ENCODE measurements around the gene HSD17B12. TPM values are rescaled to one million over a fixed set of nuclear protein-coding genes. Genes with fewer than 3 reads are reported as not detected.
A peak's percentile ranks its signal among the peaks of the same experiment; 100 is the strongest.

The HSD17B12 gene
- total and polyA plus RNA-seq, 4 donors = 87.9 to 172 (median 89.8) TPM

DNA sequence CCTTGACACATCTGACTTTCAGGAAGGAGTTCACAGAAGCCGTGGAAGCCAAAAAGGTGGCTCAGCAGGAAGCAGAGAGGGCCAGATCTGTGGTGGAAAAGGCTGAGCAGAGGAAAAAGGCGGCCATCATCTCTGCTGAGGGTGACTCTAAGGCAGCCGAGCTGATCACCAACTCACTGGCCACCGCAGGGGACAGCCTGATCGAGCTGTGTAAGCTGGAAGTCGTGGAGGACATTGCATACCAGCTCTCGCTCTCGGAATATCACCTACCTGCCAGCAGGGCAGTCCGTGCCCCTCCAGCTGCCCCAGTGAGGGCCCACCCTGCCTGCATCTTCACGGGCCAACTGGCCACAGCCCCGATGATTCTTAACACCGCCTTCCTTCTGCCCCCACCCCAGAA is 53.7 kb downstream of the HSD17B12 start:
- Histone ChIP-seq H3K27ac (ENCODE audit: low read depth, low read length) (no peak overlapping the region), H3K36me3 (ENCODE audit: control insufficient read depth, insufficient read depth, low read length) (peaks cover 3% of the 10 kb centered on the region), H3K4me1 (ENCODE audit: control insufficient read depth, insufficient read depth, low read length) (peaks cover 3% of the 10 kb centered on the region), H3K4me3 (ENCODE audit: low read depth, low read length) (no peak overlapping the region), H3K27me3 (ENCODE audit: control insufficient read depth, insufficient read depth, low read length) (no peaks in the 10 kb centered on the region), H3K9me3 (ENCODE audit: control insufficient read depth, insufficient read depth, low read length) (no peaks in the 10 kb centered on the region)
- DNase-seq (ENCODE audit: low read depth in 4 of 6, low spot score in 6 of 6) = no peak
- 98% methylated on average over 9 of the region's 12 CpGs for WGBS (ENCODE audit: insufficient coverage)

DNA sequence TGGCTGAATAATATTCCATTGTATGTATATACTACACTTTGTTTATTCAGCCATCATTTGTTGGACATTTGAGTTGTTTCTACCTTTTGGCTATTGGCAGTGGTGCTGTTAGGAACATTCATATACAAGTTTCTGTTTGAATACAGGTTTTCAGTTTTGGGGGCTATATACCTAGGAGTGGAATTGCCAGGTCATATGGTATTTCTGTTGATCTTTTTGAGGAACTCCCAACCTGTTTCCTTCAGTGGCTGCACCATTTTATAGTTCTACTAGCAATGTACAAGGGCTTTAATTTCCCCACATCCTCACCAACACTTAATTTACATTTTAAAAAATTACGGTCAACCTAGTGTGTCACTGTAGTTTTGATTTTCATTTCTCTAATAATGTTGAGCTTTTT is 54.6 kb downstream of the HSD17B12 start:
- Histone ChIP-seq H3K4me1 (ENCODE audit: control insufficient read depth, insufficient read depth, low read length) (peaks cover 3% of the 10 kb centered on the region), H3K36me3 (ENCODE audit: control insufficient read depth, insufficient read depth, low read length) (peaks cover 3% of the 10 kb centered on the region), H3K27ac (ENCODE audit: low read depth, low read length) (no peak overlapping the region), H3K27me3 (ENCODE audit: control insufficient read depth, insufficient read depth, low read length) (no peaks in the 10 kb centered on the region), H3K9me3 (ENCODE audit: control insufficient read depth, insufficient read depth, low read length) (no peaks in the 10 kb centered on the region), H3K4me3 (ENCODE audit: low read depth, low read length) (no peak overlapping the region)
- WGBS (ENCODE audit: insufficient coverage) = no CpG with 5 or more reads among the region's 1 CpG
- no peak for DNase-seq (ENCODE audit: low read depth in 4 of 6, low spot score in 6 of 6)

- peaks cover 3% of the 10 kb centered on the region for H3K4me1 ChIP-seq (ENCODE audit: control insufficient read depth, insufficient read depth, low read length)
- no peak overlapping the region for H3K4me3 ChIP-seq (ENCODE audit: low read depth, low read length)
- no peaks in the 10 kb centered on the region for H3K9me3 ChIP-seq (ENCODE audit: control insufficient read depth, insufficient read depth, low read length)
- peak in 3 of 6 donors; percentile 14 to 70 (median 46) for DNase-seq (ENCODE audit: low read depth in 4 of 6, low spot score in 6 of 6)
- peak overlapping the region; percentile 57 for H3K27ac ChIP-seq (ENCODE audit: low read depth, low read length)
- peaks cover 3% of the 10 kb centered on the region for H3K36me3 ChIP-seq (ENCODE audit: control insufficient read depth, insufficient read depth, low read length)
- no peaks in the 10 kb centered on the region for H3K27me3 ChIP-seq (ENCODE audit: control insufficient read depth, insufficient read depth, low read length)
- WGBS (ENCODE audit: insufficient coverage) = 48% methylated on average over 4 of the region's 4 CpGs
Measured at GRCh38 chr11:43735961-43736360, 55.4 kb downstream of the HSD17B12 start.

DNA sequence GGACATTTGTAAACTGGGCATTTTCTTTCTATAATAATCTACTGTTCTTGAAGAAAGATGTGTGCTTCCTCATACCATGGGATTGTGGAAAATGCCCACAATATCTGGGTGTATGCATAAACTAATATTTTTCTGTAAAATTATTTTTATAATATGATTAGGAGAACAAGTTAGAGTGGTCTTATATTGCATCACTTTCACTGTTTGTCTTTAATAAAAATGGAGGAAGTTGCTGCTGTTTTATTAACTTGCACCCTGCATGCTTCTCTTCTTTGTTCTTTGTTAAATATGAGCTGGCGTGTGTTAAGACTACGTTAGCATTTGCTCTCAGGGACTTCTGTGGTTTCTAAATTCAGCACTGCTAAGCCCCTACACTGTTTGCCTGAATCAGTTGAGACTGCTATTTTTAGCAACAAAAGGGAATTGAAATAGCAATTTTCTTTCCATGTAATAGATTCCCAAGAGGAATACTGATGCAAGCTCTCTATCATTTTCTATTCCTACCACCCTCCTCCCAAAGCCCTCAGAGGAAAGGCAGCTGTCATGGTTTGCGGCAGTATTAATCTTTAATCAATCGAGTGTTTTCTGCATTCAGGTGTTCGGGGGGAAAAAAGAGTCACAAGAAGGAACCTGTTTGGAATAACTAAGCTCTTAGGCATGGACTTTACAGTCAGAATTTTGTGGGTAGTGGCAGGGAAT is 56.1 kb downstream of the HSD17B12 start:
- Histone ChIP-seq H3K27ac (ENCODE audit: low read depth, low read length) (peak overlapping the region; percentile 57), H3K36me3 (ENCODE audit: control insufficient read depth, insufficient read depth, low read length) (peaks cover 3% of the 10 kb centered on the region), H3K4me1 (ENCODE audit: control insufficient read depth, insufficient read depth, low read length) (peaks cover 3% of the 10 kb centered on the region), H3K4me3 (ENCODE audit: low read depth, low read length) (no peak overlapping the region), H3K9me3 (ENCODE audit: control insufficient read depth, insufficient read depth, low read length) (no peaks in the 10 kb centered on the region), H3K27me3 (ENCODE audit: control insufficient read depth, insufficient read depth, low read length) (no peaks in the 10 kb centered on the region)
- WGBS (ENCODE audit: insufficient coverage) = 3% methylated on average over 3 of the region's 5 CpGs
- DNase-seq (ENCODE audit: low read depth in 4 of 6, low spot score in 6 of 6) = peak in 5 of 6 donors; percentile 7 to 86 (median 29)

- no peak overlapping the region for H3K4me3 ChIP-seq (ENCODE audit: low read depth, low read length)
- peaks cover 3% of the 10 kb centered on the region for H3K36me3 ChIP-seq (ENCODE audit: control insufficient read depth, insufficient read depth, low read length)
- H3K27me3 ChIP-seq (ENCODE audit: control insufficient read depth, insufficient read depth, low read length) = no peaks in the 10 kb centered on the region
- peak in 1 of 6 donors; percentile 69 for DNase-seq (ENCODE audit: low read depth in 4 of 6, low spot score in 6 of 6)
- no peak overlapping the region for H3K27ac ChIP-seq (ENCODE audit: low read depth, low read length)
- no peaks in the 10 kb centered on the region for H3K9me3 ChIP-seq (ENCODE audit: control insufficient read depth, insufficient read depth, low read length)
- H3K4me1 ChIP-seq (ENCODE audit: control insufficient read depth, insufficient read depth, low read length) = peaks cover 3% of the 10 kb centered on the region
Measured at GRCh38 chr11:43737201-43737590, 56.7 kb downstream of the HSD17B12 start.

- DNase-seq (ENCODE audit: low read depth in 4 of 6, low spot score in 6 of 6) = peak in 1 of 6 donors; percentile 3
- Histone ChIP-seq H3K27ac (ENCODE audit: low read depth, low read length) (no peak overlapping the region), H3K36me3 (ENCODE audit: control insufficient read depth, insufficient read depth, low read length) (peaks cover 3% of the 10 kb centered on the region), H3K27me3 (ENCODE audit: control insufficient read depth, insufficient read depth, low read length) (no peaks in the 10 kb centered on the region), H3K9me3 (ENCODE audit: control insufficient read depth, insufficient read depth, low read length) (no peaks in the 10 kb centered on the region), H3K4me3 (ENCODE audit: low read depth, low read length) (no peak overlapping the region), H3K4me1 (ENCODE audit: control insufficient read depth, insufficient read depth, low read length) (peaks cover 3% of the 10 kb centered on the region)
- WGBS (ENCODE audit: insufficient coverage) = 37% methylated on average over 3 of the region's 6 CpGs
Measured at GRCh38 chr11:43738600-43739409, 58.3 kb downstream of the HSD17B12 start.

DNA sequence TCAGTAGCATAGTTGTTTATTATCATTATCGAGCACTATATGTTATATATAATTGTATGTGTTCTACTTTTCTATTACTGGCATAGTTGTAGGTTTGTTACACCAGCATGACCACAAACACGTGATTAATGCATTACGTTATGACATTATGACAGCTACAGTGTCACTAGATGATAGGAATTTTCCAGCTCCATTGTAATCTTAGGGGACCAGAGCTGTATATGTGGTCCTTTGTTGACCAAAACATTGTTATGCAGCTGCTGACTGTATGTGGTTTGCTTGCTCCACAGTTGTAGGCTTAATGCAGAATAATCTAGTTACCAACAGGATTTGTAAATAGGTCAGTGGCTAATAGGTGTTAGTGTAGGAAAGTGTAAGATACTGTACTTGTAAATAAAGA is 66.1 kb downstream of the HSD17B12 start:
- Histone ChIP-seq H3K4me3 (ENCODE audit: low read depth, low read length) (no peak overlapping the region), H3K27ac (ENCODE audit: low read depth, low read length) (no peak overlapping the region), H3K9me3 (ENCODE audit: control insufficient read depth, insufficient read depth, low read length) (no peaks in the 10 kb centered on the region), H3K36me3 (ENCODE audit: control insufficient read depth, insufficient read depth, low read length) (no peaks in the 10 kb centered on the region), H3K4me1 (ENCODE audit: control insufficient read depth, insufficient read depth, low read length) (no peaks in the 10 kb centered on the region), H3K27me3 (ENCODE audit: control insufficient read depth, insufficient read depth, low read length) (no peaks in the 10 kb centered on the region)
- WGBS (ENCODE audit: insufficient coverage) = no CpG with 5 or more reads among the region's 3 CpGs
- DNase-seq (ENCODE audit: low read depth in 4 of 6, low spot score in 6 of 6) = no peak

DNA sequence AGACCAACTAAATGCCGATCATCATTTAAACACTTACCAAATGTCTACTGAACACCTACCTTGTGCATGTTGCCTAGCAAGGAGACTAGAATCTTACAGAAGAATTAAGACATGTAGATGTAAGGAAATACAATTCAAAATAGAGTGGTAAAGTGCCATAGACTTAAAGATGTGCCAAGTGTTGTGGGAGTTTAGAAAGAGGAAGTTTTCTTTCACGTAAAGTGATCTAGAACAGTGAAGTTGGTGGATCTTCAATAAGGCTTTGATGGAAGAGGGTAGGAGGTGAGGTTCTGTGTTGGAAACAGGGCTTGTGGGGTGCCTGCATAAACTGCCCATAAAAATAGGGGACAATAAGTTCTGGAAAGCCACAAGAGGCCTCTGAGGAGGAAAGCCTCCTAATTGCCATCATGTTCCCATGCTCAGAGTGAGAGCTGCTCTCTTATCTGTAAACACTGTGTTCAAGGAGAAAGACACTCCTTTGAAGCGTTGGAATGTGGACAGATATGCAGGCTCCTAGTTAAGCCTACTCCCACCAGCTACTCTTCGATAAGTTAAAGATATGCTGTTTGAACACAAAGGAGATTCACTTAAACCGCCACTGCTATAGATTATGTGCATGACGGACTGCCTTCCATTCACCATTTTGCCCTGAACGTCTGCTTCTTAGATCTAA is 66.7 kb downstream of the HSD17B12 start:
- Histone ChIP-seq H3K27ac (ENCODE audit: low read depth, low read length) (no peak overlapping the region), H3K9me3 (ENCODE audit: control insufficient read depth, insufficient read depth, low read length) (no peaks in the 10 kb centered on the region), H3K36me3 (ENCODE audit: control insufficient read depth, insufficient read depth, low read length) (no peaks in the 10 kb centered on the region), H3K4me3 (ENCODE audit: low read depth, low read length) (no peak overlapping the region), H3K4me1 (ENCODE audit: control insufficient read depth, insufficient read depth, low read length) (no peaks in the 10 kb centered on the region), H3K27me3 (ENCODE audit: control insufficient read depth, insufficient read depth, low read length) (no peaks in the 10 kb centered on the region)
- no peak for DNase-seq (ENCODE audit: low read depth in 4 of 6, low spot score in 6 of 6)
- 89% methylated on average over 5 of the region's 7 CpGs for WGBS (ENCODE audit: insufficient coverage)

- no peaks in the 10 kb centered on the region for H3K9me3 ChIP-seq (ENCODE audit: control insufficient read depth, insufficient read depth, low read length)
- H3K4me3 ChIP-seq (ENCODE audit: low read depth, low read length) = no peak overlapping the region
- H3K4me1 ChIP-seq (ENCODE audit: control insufficient read depth, insufficient read depth, low read length) = no peaks in the 10 kb centered on the region
- H3K36me3 ChIP-seq (ENCODE audit: control insufficient read depth, insufficient read depth, low read length) = no peaks in the 10 kb centered on the region
- no peak overlapping the region for H3K27ac ChIP-seq (ENCODE audit: low read depth, low read length)
- H3K27me3 ChIP-seq (ENCODE audit: control insufficient read depth, insufficient read depth, low read length) = no peaks in the 10 kb centered on the region
- DNase-seq (ENCODE audit: low read depth in 4 of 6, low spot score in 6 of 6) = no peak
- no CpG with 5 or more reads among the region's 2 CpGs for WGBS (ENCODE audit: insufficient coverage)
Measured at GRCh38 chr11:43748095-43748494, 67.6 kb downstream of the HSD17B12 start.
